ENCODE measurements around the gene APOD.
"Not testable (repeated sequence)": the region's sequence is repeated elsewhere in the genome, so short reads cannot be mapped to it uniquely, and the experiment has no call there.

Gene APOD

GRCh38 chr3:195590381-195590780 is 6.6 kb upstream of the APOD start:
- DNase-seq (ENCODE audit: low spot score); H3K4me3 ChIP-seq (ENCODE audit: low read length in 2 of 2); H2BK12ac ChIP-seq (ENCODE audit: low read length); H2BK120ac ChIP-seq (ENCODE audit: low read depth, low read length); H2BK5ac ChIP-seq (ENCODE audit: low read length); H3K4me1 ChIP-seq (ENCODE audit: control insufficient read depth in 2 of 2, insufficient read depth in 1 of 2, low read depth in 1 of 2, low read length in 2 of 2); H3K36me3 ChIP-seq (replicated peaks in 1 of 2; ENCODE audit: control insufficient read depth in 2 of 2, insufficient read depth in 2 of 2, low read length in 2 of 2); H4K91ac ChIP-seq (ENCODE audit: low read depth, low read length, poor library complexity); H3K23ac ChIP-seq (ENCODE audit: low read depth, low read length, poor library complexity); H3K4me2 ChIP-seq (ENCODE audit: insufficient read depth, low read length, poor library complexity, severe bottlenecking); H3K27me3 ChIP-seq (ENCODE audit: control insufficient read depth in 3 of 3, insufficient read depth in 3 of 3, low read depth in 1 of 3, low read length in 3 of 3); H2AK5ac ChIP-seq (ENCODE audit: low read depth, low read length); H3K9ac ChIP-seq (ENCODE audit: low read depth, low read length, poor library complexity); H3K79me1 ChIP-seq (ENCODE audit: low read depth, low read length); H2AFZ ChIP-seq (ENCODE audit: low read length); H3K4ac ChIP-seq (ENCODE audit: low read length); H3K27ac ChIP-seq (replicated peaks; ENCODE audit: low read length); H4K8ac ChIP-seq (ENCODE audit: low read depth, low read length); H2BK15ac ChIP-seq (ENCODE audit: low read length); H3K9me3 ChIP-seq (replicated peaks in 1 of 2; ENCODE audit: control insufficient read depth in 2 of 2, insufficient read depth in 1 of 2, low read depth in 1 of 2, low read length in 2 of 2); H3K14ac ChIP-seq (ENCODE audit: low read length); H3K18ac ChIP-seq (ENCODE audit: low read length): not testable (repeated sequence)
- no CpG with 5 or more reads among the region's 2 CpGs for WGBS, 2 donors (ENCODE audit: extremely low coverage in 2 of 2, insufficient read length in 2 of 2, insufficient replicate concordance in 1 of 2)

- not testable (repeated sequence) for H3K4ac ChIP-seq (ENCODE audit: low read length); H2AFZ ChIP-seq (ENCODE audit: low read length); H3K27ac ChIP-seq (replicated peaks; ENCODE audit: low read length); H4K8ac ChIP-seq (ENCODE audit: low read depth, low read length); H3K18ac ChIP-seq (ENCODE audit: low read length); H3K14ac ChIP-seq (ENCODE audit: low read length); H4K91ac ChIP-seq (ENCODE audit: low read depth, low read length, poor library complexity); H3K9me3 ChIP-seq (replicated peaks in 1 of 2; ENCODE audit: control insufficient read depth in 2 of 2, insufficient read depth in 1 of 2, low read depth in 1 of 2, low read length in 2 of 2); H3K4me2 ChIP-seq (ENCODE audit: insufficient read depth, low read length, poor library complexity, severe bottlenecking); H2BK120ac ChIP-seq (ENCODE audit: low read depth, low read length); H2BK12ac ChIP-seq (ENCODE audit: low read length); H2BK15ac ChIP-seq (ENCODE audit: low read length); H3K9ac ChIP-seq (ENCODE audit: low read depth, low read length, poor library complexity); H2AK5ac ChIP-seq (ENCODE audit: low read depth, low read length); DNase-seq (ENCODE audit: low spot score); H3K27me3 ChIP-seq (ENCODE audit: control insufficient read depth in 3 of 3, insufficient read depth in 3 of 3, low read depth in 1 of 3, low read length in 3 of 3); H3K79me1 ChIP-seq (ENCODE audit: low read depth, low read length); H3K4me3 ChIP-seq (ENCODE audit: low read length in 2 of 2); H3K23ac ChIP-seq (ENCODE audit: low read depth, low read length, poor library complexity); H3K36me3 ChIP-seq (replicated peaks in 1 of 2; ENCODE audit: control insufficient read depth in 2 of 2, insufficient read depth in 2 of 2, low read length in 2 of 2); H3K4me1 ChIP-seq (ENCODE audit: control insufficient read depth in 2 of 2, insufficient read depth in 1 of 2, low read depth in 1 of 2, low read length in 2 of 2); H2BK5ac ChIP-seq (ENCODE audit: low read length)
- no CpG with 5 or more reads among the region's 6 CpGs for WGBS, 2 donors (ENCODE audit: extremely low coverage in 2 of 2, insufficient read length in 2 of 2, insufficient replicate concordance in 1 of 2)
Measured at GRCh38 chr3:195589796-195590195, 6.1 kb upstream of the APOD start.

GRCh38 chr3:195587824-195588223 is 4.1 kb upstream of the APOD start:
- Histone ChIP-seq H2AK5ac (ENCODE audit: low read depth, low read length) (no peak overlapping the region), H4K91ac (ENCODE audit: low read depth, low read length, poor library complexity) (no peak overlapping the region), H3K18ac (ENCODE audit: low read length) (no peak overlapping the region), H3K14ac (ENCODE audit: low read length) (no peak overlapping the region), H3K79me1 (ENCODE audit: low read depth, low read length) (no peaks in the 10 kb centered on the region), H3K27me3 (ENCODE audit: control insufficient read depth in 3 of 3, insufficient read depth in 3 of 3, low read depth in 1 of 3, low read length in 3 of 3) (peaks cover 0 to 7% (median 0%) of the 10 kb centered on the region in 3 experiments), H3K4ac (ENCODE audit: low read length) (no peak overlapping the region), H3K9me3 (replicated peaks in 1 of 2; ENCODE audit: control insufficient read depth in 2 of 2, insufficient read depth in 1 of 2, low read depth in 1 of 2, low read length in 2 of 2) (peaks cover 0 to 3% of the 10 kb centered on the region in 2 donors), H3K27ac (replicated peaks; ENCODE audit: low read length) (no peak overlapping the region), H3K36me3 (replicated peaks in 1 of 2; ENCODE audit: control insufficient read depth in 2 of 2, insufficient read depth in 2 of 2, low read length in 2 of 2) (no peaks in the 10 kb centered on the region), H3K23ac (ENCODE audit: low read depth, low read length, poor library complexity) (no peak overlapping the region), H2BK120ac (ENCODE audit: low read depth, low read length) (no peak overlapping the region), H3K9ac (ENCODE audit: low read depth, low read length, poor library complexity) (no peak overlapping the region), H2AFZ (ENCODE audit: low read length) (no peak overlapping the region), H3K4me1 (ENCODE audit: control insufficient read depth in 2 of 2, insufficient read depth in 1 of 2, low read depth in 1 of 2, low read length in 2 of 2) (no peaks in the 10 kb centered on the region), H2BK5ac (ENCODE audit: low read length) (no peak overlapping the region), H4K8ac (ENCODE audit: low read depth, low read length) (no peak overlapping the region), H3K4me2 (ENCODE audit: insufficient read depth, low read length, poor library complexity, severe bottlenecking) (no peak overlapping the region), H3K4me3 (ENCODE audit: low read length in 2 of 2) (no peak overlapping the region), H2BK15ac (ENCODE audit: low read length) (no peak overlapping the region), H2BK12ac (ENCODE audit: low read length) (no peak overlapping the region)
- DNase-seq (ENCODE audit: low spot score): no peak
- WGBS, 2 donors (ENCODE audit: extremely low coverage in 2 of 2, insufficient read length in 2 of 2, insufficient replicate concordance in 1 of 2): no CpG with 5 or more reads among the region's 5 CpGs

- Histone ChIP-seq H3K23ac (ENCODE audit: low read depth, low read length, poor library complexity) (no peak overlapping the region), H3K4me3 (ENCODE audit: low read length in 2 of 2) (no peak overlapping the region), H2BK5ac (ENCODE audit: low read length) (no peak overlapping the region), H3K4me1 (ENCODE audit: control insufficient read depth in 2 of 2, insufficient read depth in 1 of 2, low read depth in 1 of 2, low read length in 2 of 2) (no peaks in the 10 kb centered on the region), H3K27me3 (ENCODE audit: control insufficient read depth in 3 of 3, insufficient read depth in 3 of 3, low read depth in 1 of 3, low read length in 3 of 3) (peaks cover 0 to 5% (median 0%) of the 10 kb centered on the region in 3 experiments), H3K9ac (ENCODE audit: low read depth, low read length, poor library complexity) (no peak overlapping the region), H3K4me2 (ENCODE audit: insufficient read depth, low read length, poor library complexity, severe bottlenecking) (no peak overlapping the region), H2BK120ac (ENCODE audit: low read depth, low read length) (no peak overlapping the region), H2BK15ac (ENCODE audit: low read length) (no peak overlapping the region), H3K27ac (replicated peaks; ENCODE audit: low read length) (no peak overlapping the region), H3K4ac (ENCODE audit: low read length) (no peak overlapping the region), H2BK12ac (ENCODE audit: low read length) (no peak overlapping the region), H2AK5ac (ENCODE audit: low read depth, low read length) (no peak overlapping the region), H3K14ac (ENCODE audit: low read length) (no peak overlapping the region), H4K91ac (ENCODE audit: low read depth, low read length, poor library complexity) (no peak overlapping the region), H4K8ac (ENCODE audit: low read depth, low read length) (no peak overlapping the region), H3K9me3 (replicated peaks in 1 of 2; ENCODE audit: control insufficient read depth in 2 of 2, insufficient read depth in 1 of 2, low read depth in 1 of 2, low read length in 2 of 2) (peaks cover 0 to 3% of the 10 kb centered on the region in 2 donors), H3K79me1 (ENCODE audit: low read depth, low read length) (no peaks in the 10 kb centered on the region), H2AFZ (ENCODE audit: low read length) (no peak overlapping the region), H3K18ac (ENCODE audit: low read length) (no peak overlapping the region), H3K36me3 (replicated peaks in 1 of 2; ENCODE audit: control insufficient read depth in 2 of 2, insufficient read depth in 2 of 2, low read length in 2 of 2) (no peaks in the 10 kb centered on the region)
- WGBS, 2 donors (ENCODE audit: extremely low coverage in 2 of 2, insufficient read length in 2 of 2, insufficient replicate concordance in 1 of 2): no CpG with 5 or more reads among the region's 4 CpGs
- DNase-seq (ENCODE audit: low spot score): no peak
Measured at GRCh38 chr3:195587406-195587805, 3.7 kb upstream of the APOD start.

Measured in neuronal stem cell (in vitro differentiated cells).